GM12892 (cell line): ENCODE measurements around the gene TFF1.

Source experiments
- DNase-seq: peaks from one replicate; pipeline ENCODE4 v3.0.0; 2011; ENCODE audit not compliant: insufficient read length
- FAIRE-seq: peaks from 2 replicates; lab custom pipeline; 2011; peaks lifted over from hg19 to GRCh38; lab: Jason Lieb, UNC
- POLR2A ChIP-seq: IDR thresholded peaks from 2 replicates; pipeline ENCODE4 v1.6.1; 2011; ENCODE audit warnings: low read depth, low read length, control low read depth
- POLR2AphosphoS5 ChIP-seq: IDR thresholded peaks from 2 replicates; pipeline ENCODE4 v1.6.1; 2011; ENCODE audit warnings: low read depth, low read length, control low read depth
- TAF1 ChIP-seq: IDR thresholded peaks from 2 replicates; pipeline ENCODE4 v1.6.1; 2011; ENCODE audit warnings: low read depth, mild to moderate bottlenecking, control low read depth, low read length, borderline replicate concordance

The TFF1 gene

GRCh38 chr21:42387843-42388340, 21.6 kb upstream of the TFF1 start:
- FAIRE-seq, result no peak
- no peak for TF ChIP-seq POLR2AphosphoS5
- TF ChIP-seq TAF1, result no peak
- TF ChIP-seq POLR2A, result no peak
- no peak for DNase-seq

- DNase-seq, result no peak
- no peak for FAIRE-seq
- TF ChIP-seq POLR2A (no peak), POLR2AphosphoS5 (no peak), TAF1 (no peak)
These were observed 20.8 kb upstream of the TFF1 start for GRCh38 chr21:42387164-42387563.

GRCh38 chr21:42386034-42386591, 19.8 kb upstream of the TFF1 start:
- TF ChIP-seq TAF1, result no peak
- TF ChIP-seq POLR2AphosphoS5, result no peak
- no peak for TF ChIP-seq POLR2A
- FAIRE-seq (no peak), DNase-seq (no peak)

GRCh38 chr21:42385619-42386018, 19.3 kb upstream of the TFF1 start:
- DNase-seq, result no peak
- TF ChIP-seq POLR2A (no peak), POLR2AphosphoS5 (no peak), TAF1 (no peak)
- FAIRE-seq, result no peak

- FAIRE-seq (no peak), DNase-seq (no peak)
- TF ChIP-seq POLR2A (no peak), TAF1 (no peak), POLR2AphosphoS5 (no peak)
These were observed 18.7 kb upstream of the TFF1 start for GRCh38 chr21:42384989-42385388.

GRCh38 chr21:42384156-42384945, 18.0 kb upstream of the TFF1 start:
- FAIRE-seq (no peak), DNase-seq (no peak)
- TF ChIP-seq POLR2A (no peak), TAF1 (no peak), POLR2AphosphoS5 (no peak)

- no peak for TF ChIP-seq POLR2AphosphoS5
- no peak for TF ChIP-seq TAF1
- DNase-seq (no peak), FAIRE-seq (no peak)
These were observed 17.0 kb upstream of the TFF1 start for GRCh38 chr21:42383331-42383730.

- FAIRE-seq, result no peak
- DNase-seq, result no peak
- TF ChIP-seq POLR2AphosphoS5 (no peak), TAF1 (no peak), POLR2A (no peak)
These were observed 16.6 kb upstream of the TFF1 start for GRCh38 chr21:42382915-42383314.

- no peak for FAIRE-seq
- DNase-seq, result no peak
- TF ChIP-seq POLR2A (no peak), POLR2AphosphoS5 (no peak), TAF1 (no peak)
These were observed 15.1 kb upstream of the TFF1 start for GRCh38 chr21:42381347-42381984.

GRCh38 chr21:42379426-42380215, 13.3 kb upstream of the TFF1 start:
- FAIRE-seq (no peak), DNase-seq (no peak)
- TF ChIP-seq POLR2AphosphoS5 (no peak), POLR2A (no peak), TAF1 (no peak)

- FAIRE-seq (no peak), DNase-seq (no peak)
- TF ChIP-seq TAF1 (no peak), POLR2AphosphoS5 (no peak), POLR2A (no peak)
These were observed 12.1 kb upstream of the TFF1 start for GRCh38 chr21:42378418-42378817.

- DNase-seq, result no peak
- no peak for FAIRE-seq
- TF ChIP-seq POLR2A, result no peak
These were observed 11.6 kb upstream of the TFF1 start for GRCh38 chr21:42377951-42378340.
